Activated naive CD8-positive, alpha-beta T cell treated with anti-CD3 and anti-CD28 coated beads, Interleukin-2, amount 50 U/mL, for 16 hours (primary cell): Measurements from ENCODE around the gene ABHD12B.

Experiments
- DNase-seq: peaks from one replicate; pipeline ENCODE4 v3.0.0-alpha.2; 2020; ENCODE audit warnings: low read depth, low spot score

Gene ABHD12B

GRCh38 chr14:50839048-50839447, 32.8 kb upstream of the ABHD12B start:
- DNase-seq, result no peak

DNA sequence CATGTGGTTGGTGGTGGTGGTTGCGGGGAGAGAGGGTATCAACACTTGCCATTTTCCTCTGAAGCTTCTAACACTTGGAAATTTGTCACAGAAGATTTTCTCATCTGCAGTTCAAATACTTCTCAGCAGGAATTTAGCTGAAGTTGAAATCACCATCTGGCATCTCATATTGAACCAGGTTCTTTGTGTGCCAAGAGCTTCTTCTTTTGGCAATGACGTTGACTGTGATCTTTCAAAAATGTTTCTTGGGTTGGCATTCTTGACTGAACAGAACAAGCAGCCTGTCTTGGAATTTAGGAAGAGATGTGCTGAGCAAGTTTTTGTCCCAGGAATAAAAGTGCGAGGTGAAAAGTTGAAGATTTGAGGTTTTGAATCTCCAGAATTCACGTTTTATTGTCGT, 32.2 kb upstream of the ABHD12B start:
- DNase-seq, result no peak

GRCh38 chr14:50844391-50844790, 27.5 kb upstream of the ABHD12B start:
- DNase-seq, result no peak

DNA sequence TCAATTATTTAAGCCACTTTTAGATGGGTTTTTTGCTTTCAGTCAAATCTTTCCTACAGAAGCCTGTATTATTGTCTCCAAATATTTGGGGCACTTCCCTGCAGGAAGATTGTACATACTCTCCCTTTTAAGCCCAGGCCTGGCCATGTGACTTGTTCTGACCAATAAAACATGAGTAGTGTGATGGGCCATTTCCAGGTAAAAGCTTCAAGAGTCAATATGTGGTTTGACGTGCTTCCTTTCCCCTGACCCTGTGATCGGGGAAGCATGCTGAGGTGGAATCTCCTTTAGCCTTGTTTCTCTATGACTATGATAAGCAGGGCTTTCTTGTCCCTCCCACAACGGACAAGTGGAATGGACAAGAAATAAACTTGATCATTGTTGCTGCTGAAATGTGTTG, 26.7 kb upstream of the ABHD12B start:
- no peak for DNase-seq

GRCh38 chr14:50846226-50846880, 25.5 kb upstream of the ABHD12B start:
- no peak for DNase-seq

- no peak for DNase-seq
Measured at GRCh38 chr14:50853891-50854290, 18.0 kb upstream of the ABHD12B start.

DNA sequence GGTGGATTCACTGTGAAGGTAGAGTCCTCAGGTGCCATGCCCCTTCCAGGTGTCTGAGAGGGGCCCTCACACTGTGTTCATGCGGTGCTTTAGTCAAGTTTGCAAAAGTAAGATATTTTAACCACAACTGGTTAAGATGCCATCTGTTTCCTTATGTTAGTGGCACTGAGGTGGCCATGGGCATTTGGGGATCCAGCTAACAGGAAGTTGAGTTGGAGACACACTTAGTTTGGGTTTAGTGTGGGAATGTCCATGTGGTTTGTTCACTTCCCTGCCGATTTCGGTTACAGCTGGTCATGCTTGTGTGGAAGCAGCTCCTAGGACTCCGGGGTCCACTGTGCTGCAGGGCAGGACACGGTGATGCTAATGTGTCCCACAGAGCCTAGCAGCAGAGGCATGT, 17.3 kb upstream of the ABHD12B start:
- no peak for DNase-seq

- no peak for DNase-seq
Measured at GRCh38 chr14:50855558-50855957, 16.3 kb upstream of the ABHD12B start.

DNA sequence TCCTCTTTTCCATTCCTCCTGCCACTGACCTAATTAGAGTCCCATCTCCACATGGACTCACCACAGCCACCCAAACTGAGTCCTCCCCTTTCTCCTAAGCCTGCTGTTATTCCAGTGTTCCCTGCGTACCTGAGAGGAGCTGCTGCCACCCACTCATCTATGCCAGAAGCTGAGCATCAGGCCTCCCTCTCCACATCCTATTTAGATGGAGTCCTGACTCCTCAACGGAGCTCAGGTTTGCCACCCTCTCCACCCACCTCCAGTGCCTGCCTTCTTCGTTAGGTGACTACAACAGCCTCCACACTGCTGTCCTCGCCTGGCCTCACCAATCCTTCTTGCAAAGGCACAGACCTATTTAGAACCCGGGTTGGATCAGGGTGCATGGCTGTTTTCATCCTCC, 15.2 kb upstream of the ABHD12B start:
- no peak for DNase-seq

DNA sequence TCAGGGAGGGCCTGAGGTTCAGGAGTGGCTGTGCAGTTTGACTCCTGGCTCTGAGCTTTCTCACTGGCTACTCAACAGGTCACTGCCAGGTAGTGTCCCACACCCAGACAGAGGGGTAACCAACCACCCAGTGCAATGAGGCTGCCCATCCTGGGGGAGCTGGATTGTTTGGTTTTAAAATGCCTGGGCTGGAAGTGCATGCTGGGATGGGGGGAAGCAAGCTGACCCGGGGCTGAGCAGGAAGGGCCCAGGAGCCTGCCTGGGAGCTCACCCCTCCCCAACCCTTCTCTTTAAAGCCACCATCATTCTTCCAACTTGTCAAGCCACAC, 12.6 kb upstream of the ABHD12B start:
- no peak for DNase-seq

GRCh38 chr14:50860478-50861086, 11.3 kb upstream of the ABHD12B start:
- peak; percentile 77 for DNase-seq

GRCh38 chr14:50862036-50862570, 9.8 kb upstream of the ABHD12B start:
- no peak for DNase-seq

DNA sequence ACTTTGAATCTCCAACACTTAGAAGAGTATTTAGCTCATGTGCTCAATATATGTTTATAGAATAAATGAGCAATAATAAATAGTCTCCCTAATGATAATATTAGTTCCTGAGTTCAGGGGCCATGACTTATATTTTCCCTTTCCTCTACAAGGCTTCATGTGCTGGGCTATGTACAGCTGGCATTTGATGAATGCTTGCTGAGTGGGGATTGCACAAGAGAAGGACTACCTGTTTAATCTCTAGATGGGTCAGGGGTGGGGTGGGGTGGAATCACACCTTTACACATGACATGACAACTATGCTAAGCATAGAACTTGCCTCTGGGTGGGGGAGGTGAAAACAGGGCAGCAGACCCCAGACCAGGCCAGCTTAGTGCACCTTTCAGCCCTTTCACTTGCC, 7.6 kb upstream of the ABHD12B start:
- DNase-seq, result no peak

DNA sequence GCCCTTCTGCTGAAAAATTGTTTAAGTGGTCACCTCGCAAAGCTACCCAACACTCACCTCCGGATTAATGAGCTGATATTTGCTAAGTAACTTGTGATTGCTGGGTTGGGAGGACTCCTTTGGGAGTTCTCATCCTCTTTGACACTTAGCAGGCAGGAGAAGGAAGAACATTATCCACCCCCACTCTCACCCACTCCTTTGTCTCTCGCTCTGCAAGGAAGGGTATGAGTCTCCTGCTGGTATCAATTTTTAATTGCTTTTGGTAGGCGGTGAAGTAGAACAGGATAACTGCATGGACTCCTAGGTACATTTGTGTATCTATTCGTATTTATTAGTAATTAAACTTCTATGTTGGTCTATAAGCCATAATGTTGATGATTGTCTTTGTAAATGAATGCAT, 6.9 kb upstream of the ABHD12B start:
- DNase-seq, result no peak

DNA sequence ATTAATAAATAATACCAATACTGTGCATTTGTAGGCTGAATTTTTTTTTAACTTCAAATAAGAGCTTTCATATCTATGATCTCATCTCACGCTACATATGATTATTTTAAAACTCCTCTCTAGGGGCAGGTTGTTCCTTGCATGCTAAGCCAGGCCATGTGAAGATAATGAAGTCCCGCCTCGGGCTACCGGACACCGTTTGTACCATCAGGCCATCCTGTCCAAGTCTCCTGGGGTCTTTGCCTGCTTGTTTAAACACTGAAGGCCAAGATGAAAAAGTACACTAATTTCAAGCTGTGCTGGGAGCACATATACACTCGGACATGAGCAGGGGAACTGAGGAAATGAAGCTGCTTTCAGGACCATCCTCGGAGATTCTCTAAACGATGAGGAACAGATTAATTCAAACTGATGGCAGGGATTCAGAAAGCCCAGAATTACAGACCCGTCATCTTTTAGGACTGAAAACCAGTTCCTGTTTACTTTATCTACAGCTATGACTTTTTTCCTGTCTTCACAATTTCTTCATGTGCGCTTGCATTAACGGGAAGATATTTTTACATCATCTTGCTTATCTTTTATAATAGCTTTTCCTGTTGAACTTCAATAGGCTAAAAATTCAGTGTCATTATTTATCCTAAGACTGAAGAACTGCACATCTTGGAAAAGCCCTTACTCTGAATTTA, 6.3 kb upstream of the ABHD12B start:
- no peak for DNase-seq

GRCh38 chr14:50871228-50871627, 625 bp upstream of the ABHD12B start:
- DNase-seq, result no peak

GRCh38 chr14:50874757-50875156, 2.9 kb downstream of the ABHD12B start:
- DNase-seq, result no peak

DNA sequence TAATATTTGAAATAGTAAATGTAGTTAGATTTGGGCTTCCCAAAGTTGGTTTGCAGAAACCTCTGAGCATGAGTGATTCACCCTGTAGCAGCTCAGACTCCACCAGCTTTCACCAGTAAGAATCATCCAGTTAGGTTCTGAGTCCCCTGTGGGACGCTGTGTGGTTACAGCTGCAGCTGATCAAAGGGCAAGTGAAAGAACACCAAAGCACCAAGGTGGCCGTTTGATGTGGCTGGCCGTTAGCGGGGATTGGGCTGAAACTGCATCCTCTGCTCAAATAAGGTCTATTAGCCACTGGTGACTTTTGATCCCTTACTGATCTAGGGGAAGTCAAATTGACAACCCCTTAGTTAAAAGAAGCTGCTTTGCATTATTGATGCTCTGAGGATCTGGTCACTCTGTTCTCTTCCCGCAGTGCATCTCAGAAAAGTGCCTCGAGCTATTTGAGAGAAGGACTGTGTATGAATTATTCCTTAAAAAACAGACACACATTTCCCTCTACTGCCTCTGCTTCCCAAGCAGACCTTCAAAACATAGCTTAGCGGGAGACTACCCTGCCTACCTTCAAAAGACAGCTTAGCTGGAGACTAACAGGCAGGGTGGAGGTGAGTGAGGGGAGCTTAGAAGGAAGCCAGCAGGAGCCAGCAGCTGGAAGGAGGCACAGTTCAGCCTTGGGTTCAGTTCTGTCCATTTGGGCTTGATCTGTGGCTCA, 3.7 kb downstream of the ABHD12B start:
- peak; percentile 35 for DNase-seq

- no peak for DNase-seq
Measured at GRCh38 chr14:50882932-50883826, 11.3 kb downstream of the ABHD12B start.

DNA sequence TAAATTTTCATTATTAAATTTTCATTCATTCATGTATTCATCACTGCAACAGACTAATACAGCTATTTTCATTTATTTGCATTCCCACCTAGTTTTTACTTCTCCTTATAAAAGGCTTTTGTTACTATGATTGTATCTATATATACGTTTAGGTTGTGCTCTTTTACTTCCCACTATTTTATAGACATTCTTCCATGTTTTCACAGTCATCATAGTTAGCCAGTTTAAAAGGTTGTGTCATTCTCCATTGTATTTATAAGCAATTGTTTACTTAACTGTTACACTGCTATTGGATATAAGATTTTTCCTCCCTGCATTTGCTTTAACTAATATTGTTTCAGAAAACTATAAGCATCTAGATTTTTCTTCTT, 12.0 kb downstream of the ABHD12B start:
- no peak for DNase-seq

- DNase-seq, result no peak
Measured at GRCh38 chr14:50887476-50887875, 15.6 kb downstream of the ABHD12B start.
